Measurements from ENCODE around the gene AK2.

Gene AK2

GRCh38 chr1:32958827-32959226 lies 77.9 kb downstream of the AK2 start:
- no peak for DNase-seq
- no peak overlapping the region for H3K4me3 ChIP-seq (ENCODE audit: low read depth, low read length)
- TF ChIP-seq CTCF (IDR thresholded peaks at IDR 0.05; ENCODE audit: low read depth, low read length) = no peak
- no peaks in the 10 kb centered on the region for H3K9me3 ChIP-seq
- no peaks in the 10 kb centered on the region for H3K27me3 ChIP-seq
- H3K4me1 ChIP-seq = no peaks in the 10 kb centered on the region
- no peaks in the 10 kb centered on the region for H3K36me3 ChIP-seq

Measured in BE2C (cell line).